PC-3 (cell line): ENCODE data around the gene TMA7. TPM values are rescaled to one million over a fixed set of nuclear protein-coding genes. Genes with fewer than 3 reads are reported as not detected.

Source experiments
- ATAC-seq: fragments of 200-7000 bp; cut with Tn5 transposase; 2 replicates; pipeline ENCODE4 v1.9.1; 2020; ENCODE audit warnings: mild to moderate bottlenecking, moderate library complexity
- BruUV-seq: library from RNA; stranded (reverse); fragments of 400-500 nt; replicated peaks from 2 replicates; lab custom pipeline; 2021; lab: Mats Ljungman, UMichigan
- CTCF ChIA-PET: fragments of 300-600 bp; sonication (Branson Sonifier 250); formaldehyde crosslinking; loops from one replicate; lab custom pipeline; 2022; ENCODE audit warnings: antibody characterized with exemption; lab: Charles Lee
- POLR2A ChIA-PET: fragments of 300-600 bp; sonication (Branson Sonifier 250); formaldehyde crosslinking; loops from one replicate; lab custom pipeline; 2022; ENCODE audit warnings: antibody characterized with exemption; ENCODE audit not compliant: unreplicated experiment; lab: Charles Lee
- DNase-seq: peaks from one replicate; pipeline ENCODE4 v3.0.0-alpha.2; 2015
- H2AFZ ChIP-seq: fragments of 300-600 bp; sonication (generic); 2 replicates; pipeline ENCODE4 v1.6.0; 2016; ENCODE audit warnings: antibody characterized with exemption, low read length
- H3F3A ChIP-seq: fragments of 300-600 bp; sonication (generic); one replicate; pipeline ENCODE4 v1.6.0; 2017; ENCODE audit warnings: antibody characterized with exemption, low read length, control low read depth, mild to moderate bottlenecking; ENCODE audit not compliant: unreplicated experiment
- H3K27ac ChIP-seq: fragments of 300-600 bp; sonication (generic); 2 replicates; pipeline ENCODE4 v1.5.1; 2016; ENCODE audit warnings: mild to moderate bottlenecking, low read length
- H3K27me3 ChIP-seq: fragments of 300-600 bp; sonication (generic); 2 replicates; pipeline ENCODE4 v1.6.1; 2016; ENCODE audit warnings: low read length, mixed read lengths
- H3K36me3 ChIP-seq: fragments of 300-600 bp; sonication (generic); 2 replicates; pipeline ENCODE4 v1.6.1; 2016; ENCODE audit warnings: low read depth, mixed run types, low read length, mixed read lengths
- H3K4me1 ChIP-seq: fragments of 300-600 bp; sonication (generic); 2 replicates; pipeline ENCODE4 v1.5.1; 2016; ENCODE audit warnings: low read length; ENCODE audit not compliant: insufficient read depth
- H3K4me2 ChIP-seq: fragments of 300-600 bp; sonication (generic); 2 replicates; pipeline ENCODE4 v1.6.0; 2016; ENCODE audit warnings: low read length
- H3K4me3 ChIP-seq: fragments of 300-600 bp; sonication (generic); 2 replicates; pipeline ENCODE4 v1.5.1; 2016; ENCODE audit warnings: mild to moderate bottlenecking, low read length, mixed read lengths
- H3K79me2 ChIP-seq: fragments of 300-600 bp; sonication (generic); 2 replicates; pipeline ENCODE4 v1.6.1; 2017; ENCODE audit warnings: low read length, mixed read lengths
- H3K9ac ChIP-seq: fragments of 300-600 bp; sonication (generic); 2 replicates; pipeline ENCODE4 v1.6.0; 2016; ENCODE audit warnings: mild to moderate bottlenecking, low read length
- H3K9me2 ChIP-seq: fragments of 300-600 bp; sonication (generic); replicated peaks from 2 replicates; pipeline ENCODE4 v1.6.1; 2016; ENCODE audit warnings: mixed run types, low read length, mixed read lengths
- H3K9me3 ChIP-seq: fragments of 300-600 bp; sonication (generic); 2 replicates; pipeline ENCODE4 v1.6.1; 2016; ENCODE audit warnings: low read length, mixed read lengths
- H4K20me1 ChIP-seq: fragments of 300-600 bp; sonication (generic); 2 replicates; pipeline ENCODE4 v1.6.1; 2016; ENCODE audit warnings: low read length, mixed read lengths
- EZH2 ChIP-seq: fragments of 300-600 bp; sonication (generic); IDR thresholded peaks from one replicate; pipeline ENCODE4 v1.6.1; 2017; ENCODE audit warnings: antibody characterized with exemption, mild to moderate bottlenecking, low read length; ENCODE audit not compliant: unreplicated experiment
- EZH2phosphoT487 ChIP-seq: fragments of 300-600 bp; sonication (generic); IDR thresholded peaks from 2 replicates; pipeline ENCODE4 v1.6.1; 2018; ENCODE audit warnings: mild to moderate bottlenecking, antibody characterized with exemption, low read length, borderline replicate concordance
- intact Hi-C: fragments of 100-400 bp; cut with micrococcal nuclease; formaldehyde crosslinking; loops from 2 replicates; pipeline ENCODE4 v1.9.0; 2023
- total RNA-seq: library from RNA; depleted of rRNA; stranded (reverse); fragments of >200 nt; gene quantifications from 2 replicates; pipeline ENCODE4 v1.2.3, GENCODE V29; 2014
- TF ChIP-seq, protein P1 (sequence below): fragments of 300-600 bp; sonication (generic); conservative IDR thresholded peaks from 2 replicates; pipeline ENCODE4 v1.5.1; 2017; ENCODE audit warnings: antibody characterized with exemption, low read depth, mild to moderate bottlenecking, low read length

TMA7 gene
- total RNA-seq, 1 experiment from 2014 or later, result 517 TPM

DNA sequence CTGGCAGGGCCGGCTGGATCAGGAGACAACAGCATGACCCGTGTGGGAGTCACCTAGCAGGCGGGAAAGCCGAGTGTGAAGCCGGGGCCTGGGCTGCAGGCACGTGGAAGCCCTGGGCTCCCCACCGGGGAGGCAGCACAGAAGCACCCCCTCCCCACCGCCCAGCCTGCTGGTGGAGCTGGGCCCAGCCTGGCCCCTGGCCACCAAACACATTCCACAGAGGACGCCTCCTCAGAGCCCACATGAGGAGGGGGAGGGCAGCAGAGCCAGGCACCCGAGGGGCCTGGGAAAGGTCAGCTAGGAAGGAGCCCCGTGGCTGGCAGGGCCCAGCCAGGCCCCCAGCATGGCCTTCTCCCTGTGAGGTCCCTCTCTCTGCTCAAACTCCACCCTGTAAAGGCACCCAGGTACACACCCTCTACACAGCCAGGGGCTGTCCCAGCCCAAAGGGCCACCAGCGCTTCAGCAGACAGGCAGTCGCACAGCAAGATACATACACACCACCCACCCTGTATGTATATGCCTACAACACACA lies 14.7 kb upstream of the TMA7 start:
- Histone ChIP-seq H3F3A (no peaks in the 10 kb centered on the region), H3K9me2 (no peaks in the 10 kb centered on the region), H3K9ac (no peak overlapping the region), H3K4me2 (no peak overlapping the region), H3K79me2 (peaks cover 19% of the 10 kb centered on the region), H3K9me3 (no peaks in the 10 kb centered on the region), H3K4me1 (peaks cover 24% of the 10 kb centered on the region), H4K20me1 (no peaks in the 10 kb centered on the region), H3K36me3 (no peaks in the 10 kb centered on the region), H3K4me3 (no peak overlapping the region), H3K27ac (no peak overlapping the region), H2AFZ (no peak overlapping the region), H3K27me3 (no peaks in the 10 kb centered on the region)
- intact Hi-C loops, result no loop called here
- TF ChIP-seq, protein P1, sequence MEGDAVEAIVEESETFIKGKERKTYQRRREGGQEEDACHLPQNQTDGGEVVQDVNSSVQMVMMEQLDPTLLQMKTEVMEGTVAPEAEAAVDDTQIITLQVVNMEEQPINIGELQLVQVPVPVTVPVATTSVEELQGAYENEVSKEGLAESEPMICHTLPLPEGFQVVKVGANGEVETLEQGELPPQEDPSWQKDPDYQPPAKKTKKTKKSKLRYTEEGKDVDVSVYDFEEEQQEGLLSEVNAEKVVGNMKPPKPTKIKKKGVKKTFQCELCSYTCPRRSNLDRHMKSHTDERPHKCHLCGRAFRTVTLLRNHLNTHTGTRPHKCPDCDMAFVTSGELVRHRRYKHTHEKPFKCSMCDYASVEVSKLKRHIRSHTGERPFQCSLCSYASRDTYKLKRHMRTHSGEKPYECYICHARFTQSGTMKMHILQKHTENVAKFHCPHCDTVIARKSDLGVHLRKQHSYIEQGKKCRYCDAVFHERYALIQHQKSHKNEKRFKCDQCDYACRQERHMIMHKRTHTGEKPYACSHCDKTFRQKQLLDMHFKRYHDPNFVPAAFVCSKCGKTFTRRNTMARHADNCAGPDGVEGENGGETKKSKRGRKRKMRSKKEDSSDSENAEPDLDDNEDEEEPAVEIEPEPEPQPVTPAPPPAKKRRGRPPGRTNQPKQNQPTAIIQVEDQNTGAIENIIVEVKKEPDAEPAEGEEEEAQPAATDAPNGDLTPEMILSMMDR, result no peak
- TF ChIP-seq EZH2phosphoT487 (no peak), EZH2 (no peak)
- no TSS peak for BruUV-seq
- ChIA-PET CTCF (no interaction called here), POLR2A (interaction anchor here (0.5 kb wide), 1 partner anchor 20 kb away, joined by 3 read pairs; no protein-coding TSS in a partner anchor)
- ATAC-seq (no peak), DNase-seq (no peak)

DNA sequence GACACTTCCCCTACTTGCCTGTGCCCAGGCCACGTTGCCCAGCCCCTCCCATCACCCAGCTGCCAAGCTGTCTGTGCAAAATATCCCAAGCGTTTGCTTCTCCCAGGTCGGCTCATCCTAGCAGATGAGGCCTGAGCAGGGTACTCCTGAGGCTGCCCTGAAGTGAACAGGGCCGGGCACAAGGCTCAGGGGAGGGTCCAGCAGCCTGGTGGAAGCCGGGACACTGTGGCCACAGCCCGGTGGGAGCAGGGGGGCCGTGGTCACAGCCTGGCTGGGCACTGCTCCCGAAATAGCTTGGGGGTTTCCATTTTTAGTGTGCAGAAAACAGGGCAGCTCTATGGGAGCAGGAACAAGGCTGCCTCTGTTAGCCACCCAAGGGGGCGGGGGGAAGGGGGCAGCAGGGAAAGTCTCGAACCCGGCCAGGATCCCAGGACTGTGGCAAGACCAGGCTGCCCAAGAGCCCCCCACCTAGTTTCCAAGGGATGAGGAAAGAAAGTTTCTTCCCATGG lies 13.6 kb upstream of the TMA7 start:
- ATAC-seq, result no peak
- peaks cover 25% of the 10 kb centered on the region for H3K4me1 ChIP-seq
- no TSS peak for BruUV-seq
- no peak overlapping the region for H3K4me2 ChIP-seq
- no peak for DNase-seq
- H3K9me3 ChIP-seq, result no peaks in the 10 kb centered on the region
- no peak overlapping the region for H3K27ac ChIP-seq
- H3K79me2 ChIP-seq, result peaks cover 19% of the 10 kb centered on the region
- no peak overlapping the region for H2AFZ ChIP-seq
- TF ChIP-seq EZH2 (no peak), EZH2phosphoT487 (no peak)
- TF ChIP-seq, protein P1, result no peak
- H3K4me3 ChIP-seq, result no peak overlapping the region
- H3K9me2 ChIP-seq, result no peaks in the 10 kb centered on the region
- no peaks in the 10 kb centered on the region for H3K27me3 ChIP-seq
- no peak overlapping the region for H3K9ac ChIP-seq
- POLR2A ChIA-PET, result no interaction called here
- intact Hi-C loops, result no loop called here
- CTCF ChIA-PET, result interaction anchor here (1.1 kb wide), 1 partner anchor 10 kb away, joined by 5 read pairs; no protein-coding TSS in a partner anchor
- H4K20me1 ChIP-seq, result no peaks in the 10 kb centered on the region
- no peaks in the 10 kb centered on the region for H3F3A ChIP-seq
- H3K36me3 ChIP-seq, result no peaks in the 10 kb centered on the region

DNA sequence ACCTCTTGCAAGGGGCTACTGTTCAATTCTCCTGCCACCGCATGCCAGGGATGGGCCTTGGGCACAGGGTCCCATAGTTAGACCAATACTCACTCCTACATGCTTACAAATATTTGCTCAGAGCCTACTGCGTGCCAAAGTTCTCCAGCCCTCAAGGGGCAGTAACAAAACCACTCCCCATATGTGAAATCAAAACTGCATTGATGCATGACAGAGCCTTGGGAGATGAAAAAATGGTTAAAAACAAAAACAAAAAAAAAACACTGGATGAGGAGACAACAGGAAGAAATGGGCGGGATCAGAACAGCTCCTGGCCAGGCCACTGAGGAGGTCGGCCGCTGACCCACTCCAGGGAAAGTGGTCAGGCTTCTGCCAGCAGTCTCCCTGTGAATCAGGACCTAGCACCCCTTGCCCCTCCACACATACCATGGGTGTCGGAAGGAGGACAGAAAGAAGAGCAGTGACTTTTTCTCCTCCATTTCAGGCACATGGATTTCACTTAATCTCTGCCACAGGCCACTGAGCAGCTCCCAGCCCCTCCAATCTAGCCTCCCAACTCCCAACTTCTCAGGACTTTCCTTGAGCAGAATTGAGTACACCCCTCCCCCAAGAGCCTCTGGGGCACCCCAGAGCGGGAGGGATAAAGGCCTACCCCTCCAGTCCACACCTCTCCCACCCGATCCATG lies 13.0 kb upstream of the TMA7 start:
- Histone ChIP-seq H3K27me3 (no peaks in the 10 kb centered on the region), H3K9me2 (no peaks in the 10 kb centered on the region), H3K4me3 (no peak overlapping the region), H3K36me3 (no peaks in the 10 kb centered on the region; the same call in 1 of the 2 replicates), H2AFZ (no peak overlapping the region), H3K27ac (no peak overlapping the region), H3F3A (no peaks in the 10 kb centered on the region), H3K9me3 (no peaks in the 10 kb centered on the region), H3K79me2 (peaks cover 19% of the 10 kb centered on the region), H3K4me2 (0 out of 2 replicates have a peak overlapping the region, but pooled peaks have one; percentile 15), H3K4me1 (peaks cover 25% of the 10 kb centered on the region), H3K9ac (no peak overlapping the region), H4K20me1 (no peaks in the 10 kb centered on the region)
- no TSS peak for BruUV-seq
- ChIA-PET POLR2A (no interaction called here), CTCF (interaction anchor here (1.1 kb wide), 1 partner anchor 9 kb away, joined by 5 read pairs; no protein-coding TSS in a partner anchor)
- intact Hi-C loops, result no loop called here
- DNase-seq (no peak), ATAC-seq (no peak)
- TF ChIP-seq, protein P1, result no peak
- TF ChIP-seq EZH2, result no peak
- no peak for TF ChIP-seq EZH2phosphoT487
